Measurements from ENCODE around the gene KCNMA1. TPM values are rescaled to one million over a fixed set of nuclear protein-coding genes. Genes with fewer than 3 reads are reported as not detected.

Gene KCNMA1
- total and polyA plus RNA-seq, 2 donors (not counting 1 experiment from before 2014, with no cell fraction given) = 0.82 to 3.1 TPM

DNA sequence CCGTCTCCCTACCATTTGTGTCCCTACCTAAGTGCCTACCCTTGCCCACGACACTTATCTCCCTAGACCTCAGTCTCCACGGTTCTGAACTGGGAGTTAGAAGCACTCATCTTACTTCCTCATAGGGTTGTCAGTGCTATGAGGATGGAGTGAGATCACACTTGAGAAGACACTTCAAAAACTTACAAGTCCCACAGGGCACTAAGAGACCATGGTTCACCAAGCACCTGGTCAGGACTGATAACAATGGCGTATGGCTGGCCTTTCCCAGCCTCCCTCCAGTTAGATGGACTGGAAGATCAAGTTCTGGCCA, 43.2 kb downstream of the KCNMA1 start:
- WGBS (ENCODE audit: insufficient coverage) = 11% methylated on average over 1 of the region's 4 CpGs
- Histone ChIP-seq H3K4me1 (ENCODE audit: control insufficient read depth in 2 of 2, insufficient read depth in 2 of 2, low read length in 2 of 2) (peaks cover 0 to 9% of the 10 kb centered on the region in 2 donors), H3K27ac (ENCODE audit: low read length in 2 of 2) (no peak overlapping the region), H2AFZ (ENCODE audit: insufficient read depth, low read depth, low read length, poor library complexity, severe bottlenecking) (no peak overlapping the region), H3K36me3 (replicated peaks in 1 of 2; ENCODE audit: control extremely low read depth in 1 of 2, control insufficient read depth in 1 of 2, extremely low read depth in 1 of 2, insufficient read depth in 2 of 2, low read length in 1 of 2) (no peaks in the 10 kb centered on the region), H3K4me3 (ENCODE audit: control extremely low read depth in 1 of 5, extremely low read depth in 1 of 5, insufficient read depth in 1 of 5, low read depth in 2 of 5, low read length in 4 of 5) (no peak overlapping the region), H3K9me3 (ENCODE audit: control extremely low read depth in 1 of 3, control insufficient read depth in 2 of 3, insufficient read depth in 1 of 3, low read length in 2 of 3) (no peaks in the 10 kb centered on the region), H3K4me2 (replicated peaks; ENCODE audit: low read depth, low read length, poor library complexity, severe bottlenecking) (no peak overlapping the region), H3K27me3 (replicated peaks in 1 of 4; ENCODE audit: control extremely low read depth in 1 of 4, control insufficient read depth in 3 of 4, insufficient read depth in 4 of 4, low read length in 3 of 4) (no peaks in the 10 kb centered on the region), H4K20me1 (ENCODE audit: control insufficient read depth, insufficient read depth, low read length, poor library complexity, severe bottlenecking) (no peaks in the 10 kb centered on the region), H3K9ac (ENCODE audit: low read length) (no peak overlapping the region), H3K79me2 (ENCODE audit: control insufficient read depth, insufficient read depth, low read length) (no peaks in the 10 kb centered on the region)
- TF ChIP-seq, protein P1, sequence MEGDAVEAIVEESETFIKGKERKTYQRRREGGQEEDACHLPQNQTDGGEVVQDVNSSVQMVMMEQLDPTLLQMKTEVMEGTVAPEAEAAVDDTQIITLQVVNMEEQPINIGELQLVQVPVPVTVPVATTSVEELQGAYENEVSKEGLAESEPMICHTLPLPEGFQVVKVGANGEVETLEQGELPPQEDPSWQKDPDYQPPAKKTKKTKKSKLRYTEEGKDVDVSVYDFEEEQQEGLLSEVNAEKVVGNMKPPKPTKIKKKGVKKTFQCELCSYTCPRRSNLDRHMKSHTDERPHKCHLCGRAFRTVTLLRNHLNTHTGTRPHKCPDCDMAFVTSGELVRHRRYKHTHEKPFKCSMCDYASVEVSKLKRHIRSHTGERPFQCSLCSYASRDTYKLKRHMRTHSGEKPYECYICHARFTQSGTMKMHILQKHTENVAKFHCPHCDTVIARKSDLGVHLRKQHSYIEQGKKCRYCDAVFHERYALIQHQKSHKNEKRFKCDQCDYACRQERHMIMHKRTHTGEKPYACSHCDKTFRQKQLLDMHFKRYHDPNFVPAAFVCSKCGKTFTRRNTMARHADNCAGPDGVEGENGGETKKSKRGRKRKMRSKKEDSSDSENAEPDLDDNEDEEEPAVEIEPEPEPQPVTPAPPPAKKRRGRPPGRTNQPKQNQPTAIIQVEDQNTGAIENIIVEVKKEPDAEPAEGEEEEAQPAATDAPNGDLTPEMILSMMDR (IDR thresholded peaks at IDR 0.05) = no peak
- TF ChIP-seq EZH2 (IDR thresholded peaks at IDR 0.05; ENCODE audit: borderline replicate concordance, insufficient read depth, low read depth, low read length, poor library complexity, severe bottlenecking) = no peak
- no peak overlapping the region for H3K4me3 Mint-ChIP-seq
- ChIA-PET POLR2A (no interaction called here), CTCF (no interaction called here)
- H3K4me1 Mint-ChIP-seq = peaks cover 7% of the 10 kb centered on the region
- intact Hi-C loops (cut with micrococcal nuclease) = no loop called here
- DNase-seq (peak; percentile 12), ATAC-seq (ENCODE audit: low read depth) (no peak)
- H3K27me3 Mint-ChIP-seq = no peaks in the 10 kb centered on the region
- H3K27ac Mint-ChIP-seq = no peak overlapping the region
- no peaks in the 10 kb centered on the region for H3K9me3 Mint-ChIP-seq (ENCODE audit: insufficient read depth)

GRCh38 chr10:77593771-77594470, 43.7 kb downstream of the KCNMA1 start:
- WGBS (ENCODE audit: insufficient coverage) = 82% methylated on average over 6 of the region's 7 CpGs
- no peak overlapping the region for H3K9ac ChIP-seq (ENCODE audit: low read length)
- ChIA-PET POLR2A (no interaction called here), CTCF (no interaction called here)
- ATAC-seq (ENCODE audit: low read depth) = no peak
- H3K27me3 Mint-ChIP-seq = no peaks in the 10 kb centered on the region
- H3K79me2 ChIP-seq (ENCODE audit: control insufficient read depth, insufficient read depth, low read length) = no peaks in the 10 kb centered on the region
- no peak overlapping the region for H3K4me2 ChIP-seq (replicated peaks; ENCODE audit: low read depth, low read length, poor library complexity, severe bottlenecking)
- H3K27ac ChIP-seq (ENCODE audit: low read length in 2 of 2) = no peak overlapping the region
- H3K27me3 ChIP-seq (replicated peaks in 1 of 4; ENCODE audit: control extremely low read depth in 1 of 4, control insufficient read depth in 3 of 4, insufficient read depth in 4 of 4, low read length in 3 of 4) = no peaks in the 10 kb centered on the region
- peaks cover 7% of the 10 kb centered on the region for H3K4me1 Mint-ChIP-seq
- H3K36me3 ChIP-seq (replicated peaks in 1 of 2; ENCODE audit: control extremely low read depth in 1 of 2, control insufficient read depth in 1 of 2, extremely low read depth in 1 of 2, insufficient read depth in 2 of 2, low read length in 1 of 2) = no peaks in the 10 kb centered on the region
- no peak overlapping the region for H3K4me3 ChIP-seq (ENCODE audit: control extremely low read depth in 1 of 5, extremely low read depth in 1 of 5, insufficient read depth in 1 of 5, low read depth in 2 of 5, low read length in 4 of 5)
- H3K4me3 Mint-ChIP-seq = no peak overlapping the region
- DNase-seq = no peak
- no peaks in the 10 kb centered on the region for H3K9me3 Mint-ChIP-seq (ENCODE audit: insufficient read depth)
- no peak overlapping the region for H2AFZ ChIP-seq (ENCODE audit: insufficient read depth, low read depth, low read length, poor library complexity, severe bottlenecking)
- H3K27ac Mint-ChIP-seq = no peak overlapping the region
- intact Hi-C loops (cut with micrococcal nuclease) = no loop called here
- peaks cover 0 to 9% of the 10 kb centered on the region in 2 donors for H3K4me1 ChIP-seq (ENCODE audit: control insufficient read depth in 2 of 2, insufficient read depth in 2 of 2, low read length in 2 of 2)
- no peaks in the 10 kb centered on the region for H4K20me1 ChIP-seq (ENCODE audit: control insufficient read depth, insufficient read depth, low read length, poor library complexity, severe bottlenecking)
- no peaks in the 10 kb centered on the region for H3K9me3 ChIP-seq (ENCODE audit: control extremely low read depth in 1 of 3, control insufficient read depth in 2 of 3, insufficient read depth in 1 of 3, low read length in 2 of 3)
- TF ChIP-seq, protein P1 (IDR thresholded peaks at IDR 0.05) = no peak
- TF ChIP-seq EZH2 (IDR thresholded peaks at IDR 0.05; ENCODE audit: borderline replicate concordance, insufficient read depth, low read depth, low read length, poor library complexity, severe bottlenecking) = no peak

All from B cell (primary cell).